ENCODE results near the gene COG6.

The COG6 gene

DNA sequence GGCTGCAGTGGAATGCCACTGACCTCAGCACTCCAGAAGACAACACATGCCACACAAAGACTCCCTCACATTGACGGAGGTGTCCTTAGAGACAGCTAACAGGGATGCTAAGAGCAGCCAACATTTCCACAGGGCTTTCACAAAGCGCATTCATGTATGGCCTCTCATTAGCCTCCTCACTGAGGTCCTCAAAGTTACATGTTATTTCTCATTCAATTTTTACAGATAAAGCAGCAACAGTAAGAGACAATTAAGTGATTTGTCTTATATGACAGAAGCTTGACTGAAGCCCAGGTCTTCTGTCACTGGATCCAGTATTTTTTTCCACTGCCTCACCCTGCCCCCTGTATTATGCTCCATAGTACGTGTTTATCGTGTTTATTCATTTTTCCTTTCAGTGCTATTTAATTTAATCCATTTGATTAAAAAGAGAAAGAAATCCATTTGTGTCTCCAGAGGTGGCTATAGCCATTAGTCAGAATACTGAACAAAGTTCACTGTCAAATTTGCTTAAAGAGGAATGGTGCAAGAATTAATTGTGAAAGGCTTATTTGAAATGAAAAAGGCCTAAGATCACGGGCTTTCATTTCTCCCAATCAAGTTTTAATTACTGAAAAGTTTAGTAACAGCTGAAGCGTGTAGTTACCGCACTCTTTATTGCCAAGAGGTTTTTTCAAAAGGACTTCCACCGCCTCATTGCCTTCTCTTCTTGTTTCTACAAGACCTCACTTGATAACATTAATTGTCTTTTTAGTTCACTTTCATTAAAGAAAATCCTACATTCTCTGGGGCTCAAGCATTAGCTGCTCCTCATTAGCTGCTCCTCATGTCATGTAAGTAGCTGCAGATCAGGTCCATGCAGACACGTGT, 115.0 kb downstream of the COG6 start:
- DNase-seq (ENCODE audit: low spot score): no peak

- no peak for DNase-seq (ENCODE audit: low spot score)
These were observed 118.4 kb downstream of the COG6 start for GRCh38 chr13:39773833-39774232.

- DNase-seq (ENCODE audit: low spot score): no peak
These were observed 121.0 kb downstream of the COG6 start for GRCh38 chr13:39776439-39776838.

GRCh38 chr13:39777021-39777420, 121.6 kb downstream of the COG6 start:
- no peak for DNase-seq (ENCODE audit: low spot score)

- no peak for DNase-seq (ENCODE audit: low spot score)
These were observed 122.1 kb downstream of the COG6 start for GRCh38 chr13:39777527-39778061.

DNA sequence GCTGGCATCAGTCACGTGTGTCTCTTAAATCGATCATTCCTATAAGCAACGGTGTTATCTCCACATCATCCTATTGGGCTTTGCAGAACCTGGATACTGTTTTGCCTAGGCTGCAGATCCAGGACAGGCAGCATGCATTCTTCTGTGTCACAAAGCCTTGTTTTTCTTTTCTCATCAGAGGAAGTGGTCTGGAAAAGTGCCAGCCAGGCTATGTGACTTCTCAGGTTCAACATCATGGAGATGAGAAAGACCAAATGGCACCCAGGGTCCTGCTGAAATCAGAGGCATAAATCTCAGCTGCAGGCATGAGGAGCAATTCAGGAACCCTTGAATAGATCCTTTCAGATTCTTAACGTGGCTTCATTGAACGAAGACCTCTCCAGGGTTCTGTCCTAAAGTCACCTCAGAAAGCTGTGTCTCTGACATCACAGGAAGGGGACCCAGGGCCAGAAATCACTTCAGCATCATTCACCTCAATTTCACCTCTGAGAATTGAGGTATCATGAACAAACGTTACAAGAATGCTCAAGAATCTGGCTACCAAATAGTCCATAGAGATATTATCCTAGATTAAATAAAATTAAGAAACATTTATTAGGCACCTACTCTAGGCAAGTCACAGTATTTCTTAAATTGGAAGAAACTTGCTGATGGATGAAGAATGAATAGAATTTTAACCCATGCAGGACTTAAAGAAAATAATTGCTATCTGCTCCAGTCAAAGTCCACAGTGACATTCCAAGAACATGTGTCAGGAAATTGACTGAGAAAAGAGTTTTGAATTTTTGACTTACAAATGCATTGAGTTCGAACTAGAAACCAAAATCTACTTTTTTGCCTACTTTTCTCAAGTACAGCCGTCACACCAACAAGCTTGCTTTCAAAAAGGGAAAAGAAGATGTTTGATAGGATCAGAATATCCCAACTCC, 124.1 kb downstream of the COG6 start:
- DNase-seq (ENCODE audit: low spot score): no peak

- DNase-seq (ENCODE audit: low spot score): no peak
These were observed 125.2 kb downstream of the COG6 start for GRCh38 chr13:39780711-39781110.

DNA sequence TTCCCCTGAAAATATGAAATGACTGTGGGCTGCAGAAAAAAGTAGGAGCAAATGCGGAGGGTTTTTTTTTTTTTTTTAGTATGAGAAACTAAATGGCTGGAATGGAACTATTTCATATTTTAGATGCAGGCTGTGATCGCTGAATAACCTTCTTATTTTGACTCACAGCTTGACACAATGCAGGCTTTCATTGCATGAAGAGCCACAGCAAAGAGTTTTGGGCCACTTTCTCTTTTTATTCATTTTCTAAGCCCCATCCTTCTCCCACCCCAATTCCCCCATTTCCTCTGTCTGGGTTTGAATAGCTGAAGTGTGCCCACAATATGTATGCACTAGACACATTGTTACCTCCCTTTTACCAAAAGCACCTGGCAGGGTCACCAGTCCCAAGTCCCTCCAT, 125.9 kb downstream of the COG6 start:
- no peak for DNase-seq (ENCODE audit: low spot score)

DNA sequence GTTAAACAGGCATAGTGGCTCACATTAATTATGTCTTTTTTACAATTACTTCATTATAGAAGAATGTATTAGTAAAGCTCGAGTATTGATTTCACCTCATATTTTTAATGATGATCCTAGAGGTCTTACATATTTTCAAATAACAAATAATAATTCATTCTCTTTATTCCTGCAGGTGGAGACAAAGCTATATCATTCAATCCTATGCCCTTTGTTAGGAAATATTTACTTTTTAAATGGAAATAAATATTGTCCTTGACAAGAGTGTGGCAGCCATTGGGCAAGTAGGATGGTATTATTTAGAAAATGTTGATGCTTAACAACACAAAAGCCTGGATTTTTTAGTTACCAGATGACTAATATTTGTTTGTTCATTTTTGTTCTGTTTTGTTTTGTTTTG, 127.6 kb downstream of the COG6 start:
- DNase-seq (ENCODE audit: low spot score): no peak

- no peak for DNase-seq (ENCODE audit: low spot score)
These were observed 128.9 kb downstream of the COG6 start for GRCh38 chr13:39784347-39784746.

GRCh38 chr13:39786091-39786490, 130.6 kb downstream of the COG6 start:
- DNase-seq (ENCODE audit: low spot score): no peak

GRCh38 chr13:39787086-39787487, 131.6 kb downstream of the COG6 start:
- no peak for DNase-seq (ENCODE audit: low spot score)

GRCh38 chr13:39788102-39788501, 132.6 kb downstream of the COG6 start:
- DNase-seq (ENCODE audit: low spot score): no peak

DNA sequence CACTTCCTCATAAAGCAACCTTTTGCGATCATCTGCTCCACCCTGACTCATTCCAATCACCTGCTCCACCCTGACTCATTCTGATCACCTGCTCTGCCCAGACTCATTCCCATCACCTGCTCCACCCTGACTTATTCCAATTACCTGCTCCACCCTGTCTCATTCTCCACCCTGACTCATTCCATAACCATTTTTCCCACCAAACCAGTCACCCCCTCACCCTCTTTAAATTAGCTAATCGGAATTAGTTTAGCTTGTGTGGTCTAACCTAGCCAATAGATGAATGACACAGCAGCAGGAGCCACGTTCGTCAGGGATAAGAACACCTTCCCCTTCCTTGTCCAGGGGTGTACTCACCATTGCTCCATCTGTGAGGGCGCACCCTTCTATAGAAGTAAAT, 134.0 kb downstream of the COG6 start:
- DNase-seq (ENCODE audit: low spot score): no peak

All from HuH-7.5 (cell line).